Mesenchymal stem cell (in vitro differentiated cells and primary cell): ENCODE measurements around the gene UVSSA.
"Not testable (repeated sequence)": the region's sequence is repeated elsewhere in the genome, so short reads cannot be mapped to it uniquely, and the experiment has no call there.

Source experiments
- DNase-seq: peaks from one replicate; pipeline ENCODE4 v3.0.0-alpha.2; 2013
- H2AFZ ChIP-seq: one replicate; pipeline ENCODE4 v1.6.1; 2013; ENCODE audit warnings: low read depth, mild to moderate bottlenecking, control low read depth, inconsistent platforms, low read length, moderate library complexity
- H2AK5ac ChIP-seq: 2 replicates; pipeline ENCODE4 v1.6.1; 2013; ENCODE audit warnings: low read length, moderate library complexity, mild to moderate bottlenecking, inconsistent platforms; ENCODE audit not compliant: severe bottlenecking
- H2BK120ac ChIP-seq: one replicate; pipeline ENCODE4 v1.6.1; 2013; ENCODE audit warnings: low read depth, mild to moderate bottlenecking, inconsistent platforms, low read length, moderate library complexity
- H2BK12ac ChIP-seq, 2 experiments: one replicate each; pipeline ENCODE4 v1.6.1; 2013; ENCODE audit warnings: inconsistent platforms in 2 of 2, low read length in 2 of 2, mild to moderate bottlenecking in 2 of 2, moderate library complexity in 2 of 2, control low read depth in 1 of 2
- H2BK15ac ChIP-seq: one replicate; pipeline ENCODE4 v1.6.1; 2013; ENCODE audit warnings: mild to moderate bottlenecking, low read depth, inconsistent platforms; ENCODE audit not compliant: poor library complexity, severe bottlenecking
- H2BK5ac ChIP-seq: 2 replicates; pipeline ENCODE4 v1.6.1; 2013; ENCODE audit warnings: low read depth, mild to moderate bottlenecking, low read length, control low read depth, inconsistent platforms; ENCODE audit not compliant: poor library complexity, severe bottlenecking
- H3K14ac ChIP-seq, 2 experiments: one replicate each; pipeline ENCODE4 v1.6.1; 2013; ENCODE audit warnings: inconsistent platforms in 2 of 2, low read length in 2 of 2, control low read depth in 1 of 2, mild to moderate bottlenecking in 1 of 2, moderate library complexity in 1 of 2
- H3K18ac ChIP-seq, 2 experiments: one replicate each; pipeline ENCODE4 v1.6.1; 2013; ENCODE audit warnings: inconsistent platforms in 2 of 2, low read length in 2 of 2, control low read depth in 1 of 2, low read depth in 1 of 2, mild to moderate bottlenecking in 1 of 2
- H3K23ac ChIP-seq, 2 experiments: one replicate each; pipeline ENCODE4 v1.6.1; 2013; ENCODE audit warnings: inconsistent platforms in 2 of 2, low read length in 2 of 2, mild to moderate bottlenecking in 2 of 2, moderate library complexity in 2 of 2, control low read depth in 1 of 2
- H3K27ac ChIP-seq: 2 replicates; pipeline ENCODE4 v1.5.1; 2013; ENCODE audit warnings: mild to moderate bottlenecking, moderate library complexity, low read length, control low read depth, inconsistent platforms; ENCODE audit not compliant: poor library complexity, severe bottlenecking
- H3K27me3 ChIP-seq, 2 experiments: 2 replicates each; pipeline versions ENCODE4 v1.6.1 to v1.7.0; 2013; ENCODE audit warnings: low read length in 2 of 2, mild to moderate bottlenecking in 2 of 2, moderate library complexity in 2 of 2, control low read depth in 1 of 2, inconsistent platforms in 1 of 2; ENCODE audit not compliant: control insufficient read depth in 1 of 2, insufficient read depth in 1 of 2
- H3K36me3 ChIP-seq, 2 experiments: 2 replicates each; pipeline versions ENCODE4 v1.6.1 to v1.7.0; 2013; ENCODE audit warnings: low read length in 2 of 2, control low read depth in 1 of 2, inconsistent platforms in 1 of 2, low read depth in 1 of 2, mild to moderate bottlenecking in 1 of 2; ENCODE audit not compliant: insufficient read depth in 2 of 2, control insufficient read depth in 1 of 2
- H3K4ac ChIP-seq, 2 experiments: one replicate each; pipeline ENCODE4 v1.6.1; 2013; ENCODE audit warnings: inconsistent platforms in 2 of 2, low read length in 2 of 2, mild to moderate bottlenecking in 2 of 2, moderate library complexity in 2 of 2, control low read depth in 1 of 2, low read depth in 1 of 2
- H3K4me1 ChIP-seq: 2 replicates; pipeline ENCODE4 v1.6.1; 2013; ENCODE audit warnings: low read depth, low read length, control low read depth; ENCODE audit not compliant: control insufficient read depth, insufficient read depth
- H3K4me2 ChIP-seq: 2 replicates; pipeline ENCODE4 v1.6.1; 2013; ENCODE audit warnings: low read length, mild to moderate bottlenecking, inconsistent platforms; ENCODE audit not compliant: poor library complexity, severe bottlenecking
- H3K4me3 ChIP-seq, 2 experiments: 2 replicates each; pipeline versions ENCODE4 v1.5.1 to v1.7.0; 2013; ENCODE audit warnings: low read length in 2 of 2, mild to moderate bottlenecking in 2 of 2, control low read depth in 1 of 2, low read depth in 1 of 2; ENCODE audit not compliant: insufficient read depth in 1 of 2
- H3K79me1 ChIP-seq: replicated peaks from 2 replicates; pipeline ENCODE4 v1.6.1; 2013; ENCODE audit warnings: mild to moderate bottlenecking, control low read depth, low read length, inconsistent platforms; ENCODE audit not compliant: poor library complexity, severe bottlenecking
- H3K9ac ChIP-seq: 2 replicates; pipeline ENCODE4 v1.7.0; 2013; ENCODE audit warnings: mild to moderate bottlenecking, low read length, moderate library complexity
- H3K9me3 ChIP-seq: 2 replicates; pipeline ENCODE4 v1.7.0; 2013; ENCODE audit warnings: mild to moderate bottlenecking, low read length; ENCODE audit not compliant: control insufficient read depth
- H4K8ac ChIP-seq: one replicate; pipeline ENCODE4 v1.6.1; 2013; ENCODE audit warnings: inconsistent platforms, mild to moderate bottlenecking, low read length, moderate library complexity
- H4K91ac ChIP-seq: one replicate; pipeline ENCODE4 v1.6.1; 2013; ENCODE audit warnings: mild to moderate bottlenecking, low read length, inconsistent platforms
- WGBS: methylation state at CpG from one replicate; pipeline ENCODE4 v1.1.7; 2013; ENCODE audit warnings: mixed read lengths; 5-methylcytosine and 5-hydroxymethylcytosine counted together

Gene UVSSA

DNA sequence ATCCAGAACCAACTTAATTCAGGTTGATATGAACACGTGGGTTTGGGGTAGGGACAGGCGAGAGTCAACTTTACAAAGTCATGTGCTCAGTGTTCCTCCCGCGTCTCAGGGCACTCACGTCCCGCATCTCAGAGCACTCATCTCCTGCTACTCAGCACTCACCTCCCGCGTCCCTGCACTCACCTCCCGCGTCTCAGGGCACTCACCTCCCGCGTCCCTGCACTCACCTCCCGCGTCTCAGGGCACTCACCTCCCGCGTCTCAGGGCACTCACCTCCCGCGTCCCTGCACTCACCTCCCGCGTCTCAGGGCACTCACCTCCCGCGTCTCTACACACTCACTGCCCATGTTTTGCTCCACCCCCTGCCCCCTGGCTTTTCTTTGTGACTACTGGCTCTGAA is 25.6 kb downstream of the UVSSA start:
- H2BK5ac ChIP-seq, H3K18ac ChIP-seq, H2AK5ac ChIP-seq, H4K8ac ChIP-seq, H3K27me3 ChIP-seq, H2BK15ac ChIP-seq, H3K9me3 ChIP-seq, H3K4me2 ChIP-seq, H3K79me1 ChIP-seq, H3K9ac ChIP-seq, H2BK120ac ChIP-seq, H3K4me1 ChIP-seq, H3K4ac ChIP-seq, H3K27ac ChIP-seq, DNase-seq, H3K23ac ChIP-seq, H3K14ac ChIP-seq, H4K91ac ChIP-seq, H2AFZ ChIP-seq, H3K4me3 ChIP-seq, H2BK12ac ChIP-seq: not testable (repeated sequence)
- H3K36me3 ChIP-seq, result peaks cover 31 to 83% of the 10 kb centered on the region in 2 experiments
- 90% methylated on average over 22 of the region's 22 CpGs for WGBS

DNA sequence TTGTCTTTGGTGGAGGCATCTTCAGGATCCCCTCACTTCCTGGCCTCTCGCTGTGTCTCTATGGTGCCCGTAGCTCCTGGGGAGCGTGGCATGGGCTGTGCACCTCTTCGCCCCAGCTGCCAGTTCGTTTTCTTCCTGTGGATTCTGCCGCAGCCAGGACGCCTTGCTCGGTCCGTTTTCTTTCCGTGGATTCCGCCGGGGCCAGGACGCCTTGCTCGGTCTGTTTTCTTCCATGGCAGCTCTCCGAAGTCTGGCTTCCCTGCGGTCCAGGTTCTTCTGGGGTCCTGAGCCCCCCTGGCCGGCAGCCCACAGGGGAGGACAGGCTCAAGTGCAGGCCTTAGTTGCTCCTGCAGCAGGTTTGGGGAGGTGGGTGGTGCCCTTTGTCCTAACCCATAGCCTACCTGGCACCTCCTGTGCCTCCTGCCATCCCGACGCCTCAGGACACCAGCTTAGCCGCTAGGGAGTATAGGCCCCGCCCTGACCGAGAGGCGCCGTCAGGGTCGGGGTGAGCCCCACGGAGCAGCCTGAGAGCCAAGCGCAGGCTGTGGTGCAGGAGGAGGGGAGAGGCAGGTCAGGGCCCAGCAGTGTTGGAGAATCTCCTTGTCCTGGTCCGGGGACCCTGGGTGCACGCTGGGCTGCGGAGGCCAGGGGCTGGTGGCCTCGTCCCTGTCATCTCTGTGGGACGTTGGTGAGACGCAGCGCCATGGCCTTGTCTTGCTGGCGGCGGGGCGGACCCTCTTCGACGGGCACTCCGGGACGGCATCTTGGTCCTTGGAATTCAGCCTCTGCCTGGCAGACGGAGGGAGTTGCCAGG is 27.1 kb downstream of the UVSSA start:
- Histone ChIP-seq H3K4me1 (no peaks in the 10 kb centered on the region), H3K36me3 (peaks cover 25 to 77% of the 10 kb centered on the region in 2 experiments), H4K91ac (no peak overlapping the region), H2AK5ac (no peak overlapping the region), H2BK12ac (no peak overlapping the region), H2AFZ (no peak overlapping the region), H4K8ac (no peak overlapping the region), H2BK5ac (no peak overlapping the region), H3K27ac (no peak overlapping the region), H3K4ac (no peak overlapping the region), H3K4me2 (no peak overlapping the region), H3K9ac (no peak overlapping the region), H3K14ac (no peak overlapping the region), H3K18ac (no peak overlapping the region), H2BK15ac (no peak overlapping the region), H3K23ac (no peak overlapping the region), H3K79me1 (peaks cover 2% of the 10 kb centered on the region), H2BK120ac (no peak overlapping the region), H3K27me3 (no peaks in the 10 kb centered on the region), H3K9me3 (no peaks in the 10 kb centered on the region), H3K4me3 (no peak overlapping the region)
- DNase-seq, result no peak
- WGBS, result 95% methylated on average over 42 of the region's 42 CpGs

DNA sequence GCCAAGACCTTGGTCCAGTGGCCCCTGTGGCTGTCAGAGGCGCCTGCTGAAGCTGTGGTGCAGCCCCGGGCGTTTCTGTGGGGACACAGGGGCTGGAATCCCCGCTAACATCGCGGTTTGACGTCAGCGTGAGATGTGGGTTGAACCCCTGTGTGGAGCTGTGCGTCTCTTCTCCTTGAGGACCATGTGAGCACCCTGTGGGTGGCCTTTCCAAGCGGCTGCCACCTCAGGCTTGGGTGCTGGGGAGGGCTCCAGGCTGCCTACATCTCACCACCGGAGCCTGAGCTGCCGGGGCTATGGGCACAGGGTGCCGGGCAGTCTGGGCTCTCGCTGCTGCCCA is 27.7 kb downstream of the UVSSA start:
- no peak overlapping the region for H3K9ac ChIP-seq
- WGBS, result 98% methylated on average over 14 of the region's 14 CpGs
- H3K4me2 ChIP-seq, result no peak overlapping the region
- H3K18ac ChIP-seq, result no peak overlapping the region
- H3K4ac ChIP-seq, result no peak overlapping the region
- no peak overlapping the region for H2BK12ac ChIP-seq
- H3K23ac ChIP-seq, result no peak overlapping the region
- H4K8ac ChIP-seq, result no peak overlapping the region
- no peak overlapping the region for H3K14ac ChIP-seq
- H3K27me3 ChIP-seq, result no peaks in the 10 kb centered on the region
- peaks cover 25 to 75% of the 10 kb centered on the region in 2 experiments for H3K36me3 ChIP-seq
- no peaks in the 10 kb centered on the region for H3K4me1 ChIP-seq
- H2BK5ac ChIP-seq, result no peak overlapping the region
- no peak overlapping the region for H2AFZ ChIP-seq
- H3K4me3 ChIP-seq, result no peak overlapping the region
- H2AK5ac ChIP-seq, result no peak overlapping the region
- no peak overlapping the region for H3K27ac ChIP-seq
- H4K91ac ChIP-seq, result no peak overlapping the region
- H3K79me1 ChIP-seq, result peaks cover 2% of the 10 kb centered on the region
- H2BK15ac ChIP-seq, result no peak overlapping the region
- no peak for DNase-seq
- no peaks in the 10 kb centered on the region for H3K9me3 ChIP-seq
- H2BK120ac ChIP-seq, result no peak overlapping the region

DNA sequence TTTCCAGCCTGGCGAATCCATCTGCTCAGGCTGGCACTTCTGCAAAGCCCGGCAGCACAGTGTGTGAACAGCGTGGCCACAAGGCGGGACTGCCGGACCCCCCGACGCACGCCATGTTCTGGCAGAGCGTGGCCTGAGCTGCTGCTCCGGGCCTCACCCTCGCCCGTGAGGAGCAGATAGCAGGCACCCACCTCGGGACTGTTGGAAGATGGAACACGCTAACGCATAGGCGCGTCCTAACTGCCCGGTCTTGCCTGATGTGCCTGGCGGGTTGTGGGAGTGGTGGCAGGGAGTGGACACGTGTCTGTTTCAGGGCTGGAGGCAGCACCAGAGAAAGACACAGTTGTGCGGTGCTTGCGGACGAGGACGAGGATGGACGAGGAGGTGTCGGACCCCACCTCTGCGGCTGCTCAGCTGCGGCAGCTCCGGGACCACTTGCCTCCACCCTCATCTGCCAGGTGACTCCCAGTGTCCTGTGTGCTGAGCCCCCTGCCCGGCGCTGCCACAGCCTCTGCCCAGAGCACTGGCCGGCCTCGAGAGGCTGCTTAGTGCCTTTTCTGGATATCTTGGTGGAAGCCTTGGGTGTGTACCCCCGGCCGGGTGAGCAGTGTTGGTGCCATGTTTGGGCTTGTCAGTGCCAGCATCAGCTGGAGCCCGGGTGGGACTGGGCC is 28.2 kb downstream of the UVSSA start:
- Histone ChIP-seq H4K8ac (no peak overlapping the region), H3K9me3 (no peaks in the 10 kb centered on the region), H3K23ac (no peak overlapping the region), H3K9ac (no peak overlapping the region), H3K14ac (no peak overlapping the region), H3K79me1 (peaks cover 2% of the 10 kb centered on the region), H3K4me1 (no peaks in the 10 kb centered on the region), H3K4ac (peak overlapping the region in 1 of 2 experiments; percentile 35), H2AFZ (no peak overlapping the region), H2BK120ac (no peak overlapping the region), H2BK15ac (no peak overlapping the region), H3K4me2 (no peak overlapping the region), H3K27ac (no peak overlapping the region), H2BK5ac (no peak overlapping the region), H2BK12ac (no peak overlapping the region), H2AK5ac (no peak overlapping the region), H4K91ac (peak overlapping the region; percentile 16), H3K4me3 (no peak overlapping the region), H3K18ac (no peak overlapping the region), H3K36me3 (peaks cover 25 to 74% of the 10 kb centered on the region in 2 experiments), H3K27me3 (no peaks in the 10 kb centered on the region)
- no peak for DNase-seq
- WGBS, result 94% methylated on average over 36 of the region's 36 CpGs
